ENCODE data around the gene C21orf91.

- TF ChIP-seq TCF4 (CRISPR knock-in tag; IDR thresholded peaks at IDR 0.05; ENCODE audit: borderline replicate concordance): no peak
- TF ChIP-seq CSRNP3 (CRISPR knock-in tag; IDR thresholded peaks at IDR 0.05): no peak
- no peak for TF ChIP-seq OSR1 (CRISPR knock-in tag; IDR thresholded peaks at IDR 0.05)
- no peak for TF ChIP-seq ISL1 (CRISPR knock-in tag; IDR thresholded peaks at IDR 0.05)
- TF ChIP-seq ESRRG (CRISPR knock-in tag; IDR thresholded peaks at IDR 0.05): no peak
- no peak for TF ChIP-seq ZFP30 (CRISPR knock-in tag; IDR thresholded peaks at IDR 0.05)
- no peak for TF ChIP-seq PATZ1 (CRISPR knock-in tag; IDR thresholded peaks at IDR 0.05; ENCODE audit: borderline replicate concordance)
- no peak for TF ChIP-seq ZFP3 (CRISPR knock-in tag; IDR thresholded peaks at IDR 0.05)
- TF ChIP-seq ZC3H10 (CRISPR knock-in tag; IDR thresholded peaks at IDR 0.05): no peak
These were observed 53.9 kb downstream of the C21orf91 start for GRCh38 chr21:17765207-17765606.

Measured in SK-N-SH treated with all-trans-retinoic acid at 6 μM for 48 hours (cell line).